Progenitor cell of endocrine pancreas (in vitro differentiated cells): ENCODE measurements around the gene PRKD1. TPM values are rescaled to one million over a fixed set of nuclear protein-coding genes. Genes with fewer than 3 reads are reported as not detected.

Source experiments
- DNase-seq: peaks from one replicate; pipeline ENCODE4 v3.0.0; 2021; ENCODE audit warnings: low spot score; ENCODE audit not compliant: unreplicated experiment
- H3K27ac Mint-ChIP-seq: 2 replicates; pipeline ENCODE4 v1.8.0; 2021; ENCODE audit warnings: mild to moderate bottlenecking, moderate library complexity, mixed read lengths
- H3K27me3 Mint-ChIP-seq: 2 replicates; pipeline ENCODE4 v1.8.0; 2021; ENCODE audit warnings: mixed read lengths
- H3K36me3 Mint-ChIP-seq: 2 replicates; pipeline ENCODE4 v1.8.0; 2022; ENCODE audit warnings: mixed read lengths; ENCODE audit not compliant: insufficient read depth
- H3K4me1 Mint-ChIP-seq: 2 replicates; pipeline ENCODE4 v1.8.0; 2021; ENCODE audit warnings: low read depth, mixed read lengths
- H3K4me3 Mint-ChIP-seq: 2 replicates; pipeline ENCODE4 v1.8.0; 2021; ENCODE audit warnings: low read depth, mild to moderate bottlenecking, moderate library complexity, mixed read lengths
- H3K9me3 Mint-ChIP-seq: 2 replicates; pipeline ENCODE4 v1.8.0; 2021; ENCODE audit warnings: low read depth, mixed read lengths
- CTCF ChIP-seq: fragments of 200-600 bp; sonication (generic); IDR thresholded peaks from one replicate; pipeline ENCODE4 v1.5.0; 2021; ENCODE audit warnings: antibody characterized with exemption, mild to moderate bottlenecking; ENCODE audit not compliant: unreplicated experiment
- total RNA-seq: library from RNA; stranded (reverse); gene quantifications from 2 replicates; pipeline ENCODE4 v1.2.1, GENCODE V29; 2021

Gene PRKD1
- total RNA-seq, 1 donor from 2014 or later, result 23.6 TPM

DNA sequence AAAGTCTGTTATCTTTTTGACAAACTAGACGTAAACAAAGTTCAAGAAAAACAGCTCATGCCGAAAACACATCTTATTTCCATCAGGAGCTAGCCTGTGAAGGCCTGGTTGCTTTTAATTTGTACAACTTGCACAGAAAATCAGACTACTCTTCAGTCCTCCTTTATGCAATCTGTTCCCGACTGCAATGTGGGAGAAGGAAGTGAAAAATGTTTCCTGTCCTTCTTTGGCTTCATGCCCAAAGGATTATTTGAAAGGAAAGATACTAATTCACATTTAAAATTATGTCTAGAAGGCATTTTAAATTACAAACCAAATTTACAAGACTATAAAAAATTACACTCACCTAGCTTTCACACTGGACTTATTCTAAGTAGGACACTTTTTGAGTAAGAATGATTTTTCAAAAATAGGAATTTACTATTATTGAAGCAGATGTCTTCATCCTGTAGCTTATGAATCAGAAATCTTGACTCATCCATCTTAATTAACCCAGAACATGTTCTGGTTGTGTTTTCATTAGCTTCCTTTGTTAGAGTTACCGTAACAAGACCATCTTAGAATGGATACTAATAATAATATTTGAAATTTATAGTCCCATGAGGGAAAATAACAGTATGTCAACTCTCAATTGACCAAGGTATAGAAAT, 272.6 kb downstream of the PRKD1 start:
- peaks cover 5% of the 10 kb centered on the region for H3K9me3 Mint-ChIP-seq

GRCh38 chr14:29653303-29653702, 274.3 kb downstream of the PRKD1 start:
- no peak for DNase-seq
- peaks cover 25% of the 10 kb centered on the region for H3K36me3 Mint-ChIP-seq
- H3K4me3 Mint-ChIP-seq, result no peak overlapping the region
- H3K4me1 Mint-ChIP-seq, result no peaks in the 10 kb centered on the region
- H3K27ac Mint-ChIP-seq, result no peak overlapping the region
- H3K9me3 Mint-ChIP-seq, result peaks cover 17% of the 10 kb centered on the region
- no peak for TF ChIP-seq CTCF
- H3K27me3 Mint-ChIP-seq, result no peaks in the 10 kb centered on the region

More for the DNA sequence above, 272.6 kb downstream of the PRKD1 start:
- H3K4me1 Mint-ChIP-seq, result no peaks in the 10 kb centered on the region
- peaks cover 14% of the 10 kb centered on the region for H3K36me3 Mint-ChIP-seq
- no peak for TF ChIP-seq CTCF
- H3K27me3 Mint-ChIP-seq, result no peaks in the 10 kb centered on the region
- no peak overlapping the region for H3K27ac Mint-ChIP-seq
- DNase-seq, result no peak
- no peak overlapping the region for H3K4me3 Mint-ChIP-seq

GRCh38 chr14:29652571-29652970, 275.1 kb downstream of the PRKD1 start:
- no peak for DNase-seq
- Mint-ChIP-seq H3K9me3 (peaks cover 23% of the 10 kb centered on the region), H3K36me3 (peaks cover 32% of the 10 kb centered on the region), H3K4me3 (no peak overlapping the region), H3K27ac (no peak overlapping the region), H3K4me1 (no peaks in the 10 kb centered on the region), H3K27me3 (no peaks in the 10 kb centered on the region)
- no peak for TF ChIP-seq CTCF

DNA sequence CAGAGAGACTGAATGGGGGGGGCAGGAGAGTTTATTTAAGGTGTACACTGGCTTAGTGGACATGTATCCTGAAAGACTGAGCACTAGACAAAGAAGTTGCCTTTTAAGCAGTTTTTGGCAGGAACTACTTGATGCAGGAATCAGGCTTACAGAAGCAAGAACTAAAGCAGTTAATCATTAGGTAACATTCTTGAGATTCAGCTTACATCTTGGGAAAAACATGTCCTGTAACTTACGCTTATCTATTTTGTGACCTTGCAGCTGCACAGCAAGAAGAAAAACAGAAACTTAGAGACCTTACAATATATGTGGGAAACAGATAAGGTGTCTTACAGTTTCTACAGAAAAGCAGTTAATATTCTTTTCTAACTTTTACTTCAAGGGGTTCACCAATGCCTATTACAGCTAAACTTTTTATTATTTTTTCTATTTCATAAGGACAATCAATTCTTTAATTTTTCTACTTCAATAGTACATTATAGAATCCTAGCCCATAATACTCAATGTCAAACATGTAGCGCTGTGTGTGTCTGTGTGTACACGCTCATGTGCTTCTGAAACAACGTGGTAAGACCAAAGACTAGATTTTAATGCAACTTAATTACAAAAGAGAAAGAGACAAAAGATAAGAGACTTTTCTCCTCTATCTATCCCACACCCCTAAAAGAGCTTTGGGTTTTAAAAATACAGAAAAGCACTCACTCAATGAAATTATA, 276.9 kb downstream of the PRKD1 start:
- no peaks in the 10 kb centered on the region for H3K27me3 Mint-ChIP-seq
- DNase-seq, result no peak
- H3K36me3 Mint-ChIP-seq, result peaks cover 47% of the 10 kb centered on the region
- no peaks in the 10 kb centered on the region for H3K4me1 Mint-ChIP-seq
- no peak for TF ChIP-seq CTCF
- peaks cover 36% of the 10 kb centered on the region for H3K9me3 Mint-ChIP-seq
- no peak overlapping the region for H3K4me3 Mint-ChIP-seq
- H3K27ac Mint-ChIP-seq, result no peak overlapping the region

DNA sequence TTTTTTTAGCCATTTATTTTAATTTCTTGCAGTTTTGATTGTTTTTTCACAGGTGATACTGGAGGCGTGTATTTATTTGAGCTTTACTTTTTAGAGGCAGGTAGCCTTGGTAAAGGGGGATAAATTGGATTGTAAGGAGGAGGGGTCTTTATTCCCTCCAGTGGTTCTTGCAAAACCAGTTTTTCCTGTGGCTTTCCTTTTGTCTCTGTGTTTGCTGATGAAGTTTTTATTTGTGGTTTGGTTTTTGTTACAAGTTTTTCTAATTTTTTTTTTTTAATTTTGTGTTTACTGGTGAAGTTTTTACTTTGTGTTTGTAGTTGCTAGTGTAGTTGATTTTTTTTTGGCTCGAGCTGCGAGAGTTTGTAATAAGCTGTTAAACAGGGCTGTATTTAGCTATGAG, 278.5 kb downstream of the PRKD1 start:
- H3K9me3 Mint-ChIP-seq, result peaks cover 36% of the 10 kb centered on the region
- H3K4me1 Mint-ChIP-seq, result peaks cover 1% of the 10 kb centered on the region
- H3K27me3 Mint-ChIP-seq, result no peaks in the 10 kb centered on the region
- TF ChIP-seq CTCF, result no peak
- no peak overlapping the region for H3K27ac Mint-ChIP-seq
- no peak overlapping the region for H3K4me3 Mint-ChIP-seq
- H3K36me3 Mint-ChIP-seq, result peaks cover 48% of the 10 kb centered on the region
- no peak for DNase-seq
